Progenitor cell of endocrine pancreas (in vitro differentiated cells): Measurements from ENCODE around the gene ANKLE1. TPM values are rescaled to one million over a fixed set of nuclear protein-coding genes. Genes with fewer than 3 reads are reported as not detected.

Experiments used
- DNase-seq: peaks from one replicate; pipeline ENCODE4 v3.0.0; 2021; ENCODE audit warnings: low spot score; ENCODE audit not compliant: unreplicated experiment
- H3K27ac Mint-ChIP-seq: 2 replicates; pipeline ENCODE4 v1.8.0; 2021; ENCODE audit warnings: mild to moderate bottlenecking, moderate library complexity, mixed read lengths
- H3K27me3 Mint-ChIP-seq: 2 replicates; pipeline ENCODE4 v1.8.0; 2021; ENCODE audit warnings: mixed read lengths
- H3K36me3 Mint-ChIP-seq: 2 replicates; pipeline ENCODE4 v1.8.0; 2022; ENCODE audit warnings: mixed read lengths; ENCODE audit not compliant: insufficient read depth
- H3K4me1 Mint-ChIP-seq: 2 replicates; pipeline ENCODE4 v1.8.0; 2021; ENCODE audit warnings: low read depth, mixed read lengths
- H3K4me3 Mint-ChIP-seq: 2 replicates; pipeline ENCODE4 v1.8.0; 2021; ENCODE audit warnings: low read depth, mild to moderate bottlenecking, moderate library complexity, mixed read lengths
- H3K9me3 Mint-ChIP-seq: 2 replicates; pipeline ENCODE4 v1.8.0; 2021; ENCODE audit warnings: low read depth, mixed read lengths
- total RNA-seq: library from RNA; stranded (reverse); gene quantifications from 2 replicates; pipeline ENCODE4 v1.2.1, GENCODE V29; 2021
- TF ChIP-seq, protein P1 (sequence below): fragments of 200-600 bp; sonication (generic); IDR thresholded peaks from one replicate; pipeline ENCODE4 v1.5.0; 2021; ENCODE audit warnings: antibody characterized with exemption, mild to moderate bottlenecking; ENCODE audit not compliant: unreplicated experiment

ANKLE1 gene
- total RNA-seq, 1 donor from 2014 or later, result 6.4 TPM

- H3K4me3 Mint-ChIP-seq, result no peak overlapping the region
These were observed 48.8 kb downstream of the ANKLE1 start for GRCh38 chr19:17330262-17331044.

DNA sequence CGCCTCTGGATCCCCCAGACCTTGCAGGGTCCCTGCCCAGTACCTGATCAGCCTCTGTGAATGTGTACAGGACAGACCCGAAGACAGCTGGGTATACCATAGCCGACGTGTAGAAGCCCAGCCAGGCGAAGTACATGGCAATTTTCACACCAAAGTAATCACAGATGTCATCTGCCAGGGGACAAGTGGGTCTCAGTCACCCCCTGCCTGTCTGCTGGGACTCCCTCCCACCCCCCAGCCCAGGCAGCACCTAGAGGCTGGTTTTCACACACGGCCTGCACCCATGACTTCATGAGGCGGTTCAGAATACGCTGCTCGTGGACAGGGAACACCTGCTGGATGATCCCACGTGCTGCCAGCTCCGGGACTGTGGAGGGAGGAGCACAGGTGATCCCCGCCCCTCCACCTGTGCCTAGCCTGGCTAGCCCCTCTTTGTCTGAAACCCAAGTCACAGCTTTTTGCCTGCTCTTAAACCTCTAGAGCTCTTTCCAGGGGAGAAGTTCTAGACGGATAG lies 49.4 kb downstream of the ANKLE1 start:
- TF ChIP-seq, protein P1, sequence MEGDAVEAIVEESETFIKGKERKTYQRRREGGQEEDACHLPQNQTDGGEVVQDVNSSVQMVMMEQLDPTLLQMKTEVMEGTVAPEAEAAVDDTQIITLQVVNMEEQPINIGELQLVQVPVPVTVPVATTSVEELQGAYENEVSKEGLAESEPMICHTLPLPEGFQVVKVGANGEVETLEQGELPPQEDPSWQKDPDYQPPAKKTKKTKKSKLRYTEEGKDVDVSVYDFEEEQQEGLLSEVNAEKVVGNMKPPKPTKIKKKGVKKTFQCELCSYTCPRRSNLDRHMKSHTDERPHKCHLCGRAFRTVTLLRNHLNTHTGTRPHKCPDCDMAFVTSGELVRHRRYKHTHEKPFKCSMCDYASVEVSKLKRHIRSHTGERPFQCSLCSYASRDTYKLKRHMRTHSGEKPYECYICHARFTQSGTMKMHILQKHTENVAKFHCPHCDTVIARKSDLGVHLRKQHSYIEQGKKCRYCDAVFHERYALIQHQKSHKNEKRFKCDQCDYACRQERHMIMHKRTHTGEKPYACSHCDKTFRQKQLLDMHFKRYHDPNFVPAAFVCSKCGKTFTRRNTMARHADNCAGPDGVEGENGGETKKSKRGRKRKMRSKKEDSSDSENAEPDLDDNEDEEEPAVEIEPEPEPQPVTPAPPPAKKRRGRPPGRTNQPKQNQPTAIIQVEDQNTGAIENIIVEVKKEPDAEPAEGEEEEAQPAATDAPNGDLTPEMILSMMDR, result no peak
- no peaks in the 10 kb centered on the region for H3K9me3 Mint-ChIP-seq
- peaks cover 17% of the 10 kb centered on the region for H3K36me3 Mint-ChIP-seq
- no peak overlapping the region for H3K27ac Mint-ChIP-seq
- H3K4me3 Mint-ChIP-seq, result no peak overlapping the region
- DNase-seq, result no peak
- peaks cover 15% of the 10 kb centered on the region for H3K27me3 Mint-ChIP-seq
- peaks cover 6% of the 10 kb centered on the region for H3K4me1 Mint-ChIP-seq

More at GRCh38 chr19:17330262-17331044, 48.8 kb downstream of the ANKLE1 start:
- Mint-ChIP-seq H3K36me3 (peaks cover 17% of the 10 kb centered on the region), H3K27ac (no peak overlapping the region), H3K4me1 (peaks cover 6% of the 10 kb centered on the region), H3K9me3 (no peaks in the 10 kb centered on the region), H3K27me3 (peaks cover 15% of the 10 kb centered on the region)
- DNase-seq, result no peak
- TF ChIP-seq, protein P1, result no peak

DNA sequence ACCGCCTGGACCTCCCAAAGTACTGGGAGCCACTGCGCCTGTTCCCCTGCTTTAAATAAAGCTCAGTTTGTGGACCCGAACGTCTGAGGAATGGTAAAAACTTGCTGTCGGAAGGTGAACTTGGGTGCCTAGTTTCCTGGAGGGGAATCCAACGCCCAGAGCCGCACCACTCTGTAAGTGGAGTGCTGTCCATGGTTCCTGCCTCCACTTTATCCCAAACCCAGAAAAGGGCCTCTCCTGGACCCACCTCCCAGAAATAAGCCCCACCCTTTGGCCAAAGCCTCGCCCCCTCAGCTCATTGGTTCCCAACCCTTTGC lies 50.6 kb downstream of the ANKLE1 start:
- H3K36me3 Mint-ChIP-seq, result peaks cover 17% of the 10 kb centered on the region
- H3K9me3 Mint-ChIP-seq, result no peaks in the 10 kb centered on the region
- H3K27me3 Mint-ChIP-seq, result peaks cover 15% of the 10 kb centered on the region
- DNase-seq, result no peak
- H3K27ac Mint-ChIP-seq, result no peak overlapping the region
- H3K4me3 Mint-ChIP-seq, result no peak overlapping the region
- peaks cover 11% of the 10 kb centered on the region for H3K4me1 Mint-ChIP-seq
- TF ChIP-seq, protein P1, result no peak

GRCh38 chr19:17332677-17333581 lies 51.2 kb downstream of the ANKLE1 start:
- TF ChIP-seq, protein P1, result no peak
- H3K27me3 Mint-ChIP-seq, result peaks cover 12% of the 10 kb centered on the region
- DNase-seq, result no peak
- peak overlapping the region; percentile 49 for H3K4me3 Mint-ChIP-seq
- peaks cover 16% of the 10 kb centered on the region for H3K36me3 Mint-ChIP-seq
- H3K9me3 Mint-ChIP-seq, result no peaks in the 10 kb centered on the region
- peaks cover 7% of the 10 kb centered on the region for H3K4me1 Mint-ChIP-seq
- H3K27ac Mint-ChIP-seq, result no peak overlapping the region
